Stimulated activated CD4-positive, alpha-beta T cell treated with anti-CD3 and anti-CD28 coated beads, Interleukin-2, amount 100 ng/mL, for 48 hours (primary cell): ENCODE measurements around the gene DSP.

Source experiments
- DNase-seq, 2 donors: peaks; one replicate each; pipeline ENCODE4 v3.0.0-alpha.2; 2020

The DSP gene

DNA sequence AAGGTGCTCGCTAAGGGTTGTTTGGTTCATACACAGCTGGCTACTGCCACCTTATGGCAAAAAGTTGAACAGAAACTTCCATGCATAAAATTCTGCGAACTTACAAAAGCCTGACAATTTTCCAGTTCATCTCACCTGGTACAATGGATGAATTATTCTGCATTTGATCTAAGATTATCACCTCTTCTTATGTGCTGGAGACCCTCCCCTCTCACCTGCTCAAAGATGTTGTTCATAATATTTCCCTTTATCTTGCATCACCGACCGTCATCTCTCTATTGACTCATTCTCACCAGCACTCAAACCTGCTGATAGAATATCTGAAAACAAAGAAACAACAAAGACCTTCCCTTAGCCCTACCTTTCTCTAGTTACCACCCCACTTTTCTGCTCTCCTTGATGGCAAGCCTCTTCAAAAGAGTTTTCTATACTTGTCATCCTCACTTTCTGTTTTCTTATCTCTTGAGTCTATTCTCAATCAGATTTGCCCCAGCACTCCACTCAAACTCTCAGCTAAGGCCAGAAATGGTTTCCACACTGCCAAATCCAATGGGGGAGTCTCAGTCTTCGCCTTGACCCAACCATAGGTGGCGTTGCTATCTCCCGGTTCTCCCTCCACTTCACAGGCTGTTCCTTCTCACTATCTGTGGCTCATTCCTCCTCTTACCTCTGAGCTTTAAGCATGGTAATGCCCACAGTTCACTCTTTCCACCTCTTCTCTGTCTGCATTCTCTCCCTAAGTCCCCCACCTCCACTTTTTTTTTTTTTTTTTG, 74.3 kb downstream of the DSP start:
- no peak for DNase-seq

GRCh38 chr6:7617801-7618764, 76.6 kb downstream of the DSP start:
- DNase-seq, result no peak

GRCh38 chr6:7621761-7622160, 80.3 kb downstream of the DSP start:
- DNase-seq, result no peak

DNA sequence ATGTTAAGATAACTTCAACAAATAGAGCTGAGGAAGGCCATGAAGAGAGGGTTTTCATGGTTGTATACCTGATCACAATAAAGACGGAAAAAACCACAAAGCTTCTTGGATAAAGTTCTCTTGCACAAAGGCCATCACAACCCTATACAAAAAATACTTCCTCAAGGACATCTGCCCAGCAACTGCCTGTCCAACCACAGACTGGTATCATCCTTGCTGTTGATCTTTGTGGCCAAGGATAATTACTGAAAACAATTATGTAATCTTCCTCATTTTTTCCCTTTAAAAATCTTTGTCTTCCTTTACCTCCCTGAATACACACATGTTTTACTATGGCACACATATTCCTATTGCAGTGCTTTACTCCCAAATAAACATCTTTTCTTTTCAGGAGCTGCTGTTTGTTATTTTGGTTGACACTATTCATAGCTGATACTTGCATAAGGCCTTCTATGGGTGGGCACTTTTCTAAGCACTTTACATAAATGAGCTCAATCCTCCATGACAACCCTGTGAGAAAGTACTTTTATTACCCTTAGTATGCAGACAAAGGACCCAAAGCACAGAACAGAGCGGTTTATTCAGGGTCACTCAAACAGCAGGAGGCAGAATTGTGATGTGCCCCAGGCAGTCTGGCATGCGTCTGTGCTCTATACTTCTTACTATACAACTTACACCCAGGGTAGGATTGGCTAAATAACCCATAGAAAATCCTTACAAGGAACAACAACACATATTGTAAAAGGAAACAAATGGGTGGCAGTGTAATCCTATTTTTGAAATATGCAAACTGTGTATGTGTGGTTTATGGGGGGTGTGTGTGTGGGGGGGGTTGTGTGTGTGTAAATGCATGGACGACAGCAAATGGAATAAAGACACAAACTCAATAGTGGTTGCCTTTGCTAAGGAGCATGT, 83.6 kb downstream of the DSP start:
- DNase-seq, result no peak

DNA sequence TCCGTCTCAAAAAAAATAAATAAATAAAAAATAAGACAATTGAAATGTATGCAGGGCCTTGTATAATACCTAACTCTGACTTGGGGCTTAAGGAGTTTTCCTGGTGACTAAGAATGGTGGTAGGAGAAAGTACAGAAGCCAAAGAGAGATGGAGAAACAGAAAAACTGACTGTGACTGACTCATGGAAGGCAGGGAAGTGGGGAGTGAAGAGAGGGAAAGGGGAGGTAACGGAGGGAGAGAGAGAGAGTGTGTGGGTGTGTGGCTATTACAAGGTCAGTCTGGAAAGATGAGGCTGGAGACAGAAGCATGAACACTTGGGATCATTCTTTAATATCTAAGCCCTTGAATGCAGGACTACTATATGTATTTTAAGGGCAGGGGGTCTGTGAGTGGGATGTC, 87.0 kb downstream of the DSP start:
- no peak for DNase-seq

DNA sequence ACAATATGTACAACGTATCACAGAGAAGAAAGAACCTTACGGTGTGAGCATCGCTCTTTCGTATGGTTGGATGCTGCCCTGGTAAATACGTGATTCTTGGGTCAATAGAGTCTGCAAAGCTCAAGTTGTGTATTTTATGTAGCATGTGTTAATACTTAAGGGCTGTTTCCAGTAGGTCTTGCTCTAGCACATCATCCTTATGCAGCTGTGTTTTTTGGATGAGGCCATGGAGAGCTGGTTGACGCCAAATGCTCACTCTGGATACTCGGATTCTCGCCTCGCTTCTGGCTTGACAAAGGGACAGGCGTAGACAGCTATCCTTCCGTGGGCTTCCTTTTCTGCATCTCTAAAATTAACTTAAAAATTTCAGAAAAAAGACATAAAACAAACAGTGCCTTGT, 87.4 kb downstream of the DSP start:
- DNase-seq, result no peak

GRCh38 chr6:7629321-7629720, 87.8 kb downstream of the DSP start:
- no peak for DNase-seq

DNA sequence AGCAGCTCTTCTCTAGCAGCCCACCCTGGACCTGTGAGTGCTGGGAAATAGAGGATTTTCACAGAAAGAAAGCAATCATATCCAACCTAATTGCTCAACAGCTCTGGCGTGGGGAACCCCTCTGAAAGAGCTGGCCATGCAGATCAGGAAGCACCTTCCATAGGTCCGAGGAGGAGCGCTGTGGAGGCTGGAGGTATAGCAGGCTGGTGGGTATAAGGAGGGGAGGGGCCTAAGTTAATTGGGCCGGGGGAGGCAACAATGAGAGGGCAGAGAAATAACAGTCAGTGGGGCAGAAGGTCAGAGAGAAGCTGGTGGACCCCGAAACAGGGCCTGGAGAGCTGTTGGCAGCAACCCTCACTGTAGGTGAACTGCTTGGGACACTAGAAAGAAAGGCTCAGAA, 89.3 kb downstream of the DSP start:
- DNase-seq, result no peak

- DNase-seq, result no peak
Observed at GRCh38 chr6:7631466-7631865, 90.0 kb downstream of the DSP start.

GRCh38 chr6:7632501-7633290, 91.2 kb downstream of the DSP start:
- DNase-seq, result no peak

DNA sequence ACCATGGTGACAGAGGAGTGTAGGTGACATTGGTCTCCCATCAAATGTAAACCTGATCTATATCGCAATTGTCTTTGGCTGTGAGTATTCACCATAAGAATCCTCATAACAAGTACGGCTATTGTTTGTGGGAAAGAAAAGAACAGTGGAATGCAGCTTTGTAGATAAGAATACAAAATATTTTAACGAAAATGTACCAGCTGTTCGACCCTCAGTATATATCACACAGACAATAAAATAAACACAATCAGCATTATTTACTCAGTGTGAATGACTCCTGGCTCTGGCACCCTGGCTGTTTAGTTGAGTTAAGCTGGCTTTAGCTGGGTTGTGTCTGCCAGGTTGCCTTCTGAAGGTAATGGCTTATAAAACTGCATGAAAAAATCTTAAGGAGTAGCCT, 91.9 kb downstream of the DSP start:
- no peak for DNase-seq

DNA sequence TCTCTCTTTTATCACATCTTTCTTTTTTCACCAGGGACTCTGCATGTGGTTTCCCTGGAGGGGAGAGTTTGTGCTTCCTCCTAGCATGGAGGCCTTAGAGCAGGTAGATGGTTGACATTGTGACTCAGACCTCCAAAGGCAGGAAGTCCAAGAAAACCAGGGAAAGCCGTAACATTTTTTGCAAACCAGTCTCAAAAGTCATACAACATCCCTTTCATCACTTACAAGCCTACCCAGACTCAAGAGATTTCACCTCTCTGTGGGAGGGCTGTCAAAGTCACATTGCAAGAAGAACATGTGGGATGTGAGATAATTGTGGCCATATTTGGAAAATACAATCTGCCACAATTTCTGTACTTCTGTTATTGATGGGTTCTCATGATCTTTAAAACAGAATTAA, 94.7 kb downstream of the DSP start:
- DNase-seq, result no peak
